Measurements from ENCODE around the gene HSDL2. TPM values are rescaled to one million over a fixed set of nuclear protein-coding genes. Genes with fewer than 3 reads are reported as not detected.

HSDL2 gene
- total RNA-seq, 1 donor from 2014 or later: 21.1 TPM

- H3K4me1 Mint-ChIP-seq (ENCODE audit: low read depth, unreplicated experiment): peaks cover 18% of the 10 kb centered on the region
These were observed 41.3 kb upstream of the HSDL2 start for GRCh38 chr9:112338561-112338960.

GRCh38 chr9:112339886-112340285 is 40.0 kb upstream of the HSDL2 start:
- H3K4me1 Mint-ChIP-seq (ENCODE audit: low read depth, unreplicated experiment): peaks cover 18% of the 10 kb centered on the region

More at GRCh38 chr9:112338561-112338960, 41.3 kb upstream of the HSDL2 start:
- Histone ChIP-seq H4K20me1 (ENCODE audit: insufficient read depth, low read length) (no peaks in the 10 kb centered on the region), H3K4me1 (ENCODE audit: insufficient read depth, low read length) (peaks cover 7% of the 10 kb centered on the region), H3K36me3 (ENCODE audit: insufficient read depth, low read length) (no peaks in the 10 kb centered on the region), H3K27ac (ENCODE audit: low read depth, low read length) (no peak overlapping the region), H3K4me3 (ENCODE audit: insufficient read depth, low read depth, low read length) (no peak overlapping the region), H3K9me3 (ENCODE audit: insufficient read depth, low read depth, low read length) (no peaks in the 10 kb centered on the region), H3K4me2 (ENCODE audit: low read length) (no peak overlapping the region), H3K9ac (ENCODE audit: low read length) (no peak overlapping the region), H3K79me2 (ENCODE audit: insufficient read depth, low read length) (no peaks in the 10 kb centered on the region), H3K27me3 (ENCODE audit: insufficient read depth, low read length) (no peaks in the 10 kb centered on the region), H2AFZ (ENCODE audit: low read depth, low read length) (no peak overlapping the region)
- FAIRE-seq (no peak), DNase-seq (ENCODE audit: low read depth) (peak; percentile 67)
- Mint-ChIP-seq H3K36me3 (ENCODE audit: low read depth, unreplicated experiment) (no peaks in the 10 kb centered on the region), H3K27me3 (ENCODE audit: low read depth, unreplicated experiment) (no peaks in the 10 kb centered on the region), H3K27ac (ENCODE audit: unreplicated experiment) (peak overlapping the region; percentile 31), H3K4me3 (ENCODE audit: unreplicated experiment) (no peak overlapping the region), H3K9me3 (ENCODE audit: unreplicated experiment) (no peaks in the 10 kb centered on the region)
- no peak for TF ChIP-seq EZH2 (IDR thresholded peaks at IDR 0.05; ENCODE audit: insufficient read depth, low read length)
- no peak for TF ChIP-seq CTCF (IDR thresholded peaks at IDR 0.05; ENCODE audit: insufficient read depth, low read depth, low read length)

More at GRCh38 chr9:112339886-112340285, 40.0 kb upstream of the HSDL2 start:
- no peak overlapping the region for H3K4me3 ChIP-seq (ENCODE audit: insufficient read depth, low read depth, low read length)
- no peaks in the 10 kb centered on the region for H4K20me1 ChIP-seq (ENCODE audit: insufficient read depth, low read length)
- H3K9me3 Mint-ChIP-seq (ENCODE audit: unreplicated experiment): no peaks in the 10 kb centered on the region
- H3K9me3 ChIP-seq (ENCODE audit: insufficient read depth, low read depth, low read length): no peaks in the 10 kb centered on the region
- no peaks in the 10 kb centered on the region for H3K27me3 ChIP-seq (ENCODE audit: insufficient read depth, low read length)
- no peaks in the 10 kb centered on the region for H3K27me3 Mint-ChIP-seq (ENCODE audit: low read depth, unreplicated experiment)
- DNase-seq (ENCODE audit: low read depth) (no peak), FAIRE-seq (no peak)
- H3K79me2 ChIP-seq (ENCODE audit: insufficient read depth, low read length): no peaks in the 10 kb centered on the region
- no peaks in the 10 kb centered on the region for H3K36me3 ChIP-seq (ENCODE audit: insufficient read depth, low read length)
- peaks cover 7% of the 10 kb centered on the region for H3K4me1 ChIP-seq (ENCODE audit: insufficient read depth, low read length)
- no peak overlapping the region for H3K27ac Mint-ChIP-seq (ENCODE audit: unreplicated experiment)
- H2AFZ ChIP-seq (ENCODE audit: low read depth, low read length): no peak overlapping the region
- TF ChIP-seq CTCF (IDR thresholded peaks at IDR 0.05; ENCODE audit: insufficient read depth, low read depth, low read length) (no peak), EZH2 (IDR thresholded peaks at IDR 0.05; ENCODE audit: insufficient read depth, low read length) (no peak)
- H3K9ac ChIP-seq (ENCODE audit: low read length): no peak overlapping the region
- H3K36me3 Mint-ChIP-seq (ENCODE audit: low read depth, unreplicated experiment): no peaks in the 10 kb centered on the region
- H3K4me3 Mint-ChIP-seq (ENCODE audit: unreplicated experiment): no peak overlapping the region
- H3K27ac ChIP-seq (ENCODE audit: low read depth, low read length): no peak overlapping the region
- no peak overlapping the region for H3K4me2 ChIP-seq (ENCODE audit: low read length)
